BE2C (cell line): Measurements from ENCODE around the gene VSTM2B.

ENCODE experiments used
- DNase-seq: peaks from one replicate; pipeline ENCODE4 v3.0.0-alpha.2; 2020
- H3K27me3 ChIP-seq: fragments of 250-450 bp; sonication (Bioruptor Pico); 2 replicates; pipeline ENCODE4 v1.5.1; 2020; ENCODE audit warnings: mild to moderate bottlenecking
- H3K36me3 ChIP-seq: fragments of 250-450 bp; sonication (Bioruptor Pico); 2 replicates; pipeline ENCODE4 v1.5.1; 2020; ENCODE audit warnings: mild to moderate bottlenecking
- H3K4me1 ChIP-seq: fragments of 250-450 bp; sonication (Bioruptor Pico); 2 replicates; pipeline ENCODE4 v1.5.1; 2020
- H3K4me3 ChIP-seq: 2 replicates; pipeline ENCODE4 v1.5.1; 2011; ENCODE audit warnings: low read depth, low read length
- H3K9me3 ChIP-seq: fragments of 250-450 bp; sonication (Bioruptor Pico); 2 replicates; pipeline ENCODE4 v1.5.1; 2020
- CTCF ChIP-seq: IDR thresholded peaks from 2 replicates; pipeline ENCODE4 v1.5.1; 2012; ENCODE audit warnings: mild to moderate bottlenecking, low read depth, low read length

The VSTM2B gene

GRCh38 chr19:29569038-29569911 is 43.5 kb downstream of the VSTM2B start:
- no peak for DNase-seq
- H3K4me1 ChIP-seq = no peaks in the 10 kb centered on the region
- peaks cover 18% of the 10 kb centered on the region for H3K27me3 ChIP-seq
- no peaks in the 10 kb centered on the region for H3K36me3 ChIP-seq
- H3K9me3 ChIP-seq = no peaks in the 10 kb centered on the region
- TF ChIP-seq CTCF = no peak
- no peak overlapping the region for H3K4me3 ChIP-seq

- Histone ChIP-seq H3K9me3 (no peaks in the 10 kb centered on the region), H3K27me3 (peaks cover 38% of the 10 kb centered on the region), H3K4me1 (no peaks in the 10 kb centered on the region), H3K36me3 (no peaks in the 10 kb centered on the region), H3K4me3 (no peak overlapping the region)
- TF ChIP-seq CTCF = no peak
- no peak for DNase-seq
These were observed 45.4 kb downstream of the VSTM2B start for GRCh38 chr19:29571181-29571580.

GRCh38 chr19:29573486-29573885 is 47.7 kb downstream of the VSTM2B start:
- DNase-seq = no peak
- no peak overlapping the region for H3K4me3 ChIP-seq
- H3K9me3 ChIP-seq = no peaks in the 10 kb centered on the region
- no peaks in the 10 kb centered on the region for H3K36me3 ChIP-seq
- H3K27me3 ChIP-seq = peaks cover 53% of the 10 kb centered on the region
- no peaks in the 10 kb centered on the region for H3K4me1 ChIP-seq
- TF ChIP-seq CTCF = no peak

GRCh38 chr19:29574510-29574909 is 48.7 kb downstream of the VSTM2B start:
- no peaks in the 10 kb centered on the region for H3K9me3 ChIP-seq
- no peak for DNase-seq
- H3K36me3 ChIP-seq = no peaks in the 10 kb centered on the region
- peaks cover 53% of the 10 kb centered on the region for H3K27me3 ChIP-seq
- H3K4me1 ChIP-seq = no peaks in the 10 kb centered on the region
- H3K4me3 ChIP-seq = no peak overlapping the region
- TF ChIP-seq CTCF = no peak

- Histone ChIP-seq H3K4me3 (no peak overlapping the region), H3K36me3 (no peaks in the 10 kb centered on the region), H3K9me3 (no peaks in the 10 kb centered on the region), H3K27me3 (peaks cover 53% of the 10 kb centered on the region), H3K4me1 (no peaks in the 10 kb centered on the region)
- no peak for TF ChIP-seq CTCF
- DNase-seq = no peak
These were observed 50.3 kb downstream of the VSTM2B start for GRCh38 chr19:29576046-29576606.
